ENCODE results near the gene FAM131A. TPM values are rescaled to one million over a fixed set of nuclear protein-coding genes. Genes with fewer than 3 reads are reported as not detected.

FAM131A gene
- total and polyA plus RNA-seq, 9 of the 15 experiments (the other 6 are each of a cell fraction or from before 2014, with no cell fraction given): 0.48 to 11.1 (median 4.3) TPM

DNA sequence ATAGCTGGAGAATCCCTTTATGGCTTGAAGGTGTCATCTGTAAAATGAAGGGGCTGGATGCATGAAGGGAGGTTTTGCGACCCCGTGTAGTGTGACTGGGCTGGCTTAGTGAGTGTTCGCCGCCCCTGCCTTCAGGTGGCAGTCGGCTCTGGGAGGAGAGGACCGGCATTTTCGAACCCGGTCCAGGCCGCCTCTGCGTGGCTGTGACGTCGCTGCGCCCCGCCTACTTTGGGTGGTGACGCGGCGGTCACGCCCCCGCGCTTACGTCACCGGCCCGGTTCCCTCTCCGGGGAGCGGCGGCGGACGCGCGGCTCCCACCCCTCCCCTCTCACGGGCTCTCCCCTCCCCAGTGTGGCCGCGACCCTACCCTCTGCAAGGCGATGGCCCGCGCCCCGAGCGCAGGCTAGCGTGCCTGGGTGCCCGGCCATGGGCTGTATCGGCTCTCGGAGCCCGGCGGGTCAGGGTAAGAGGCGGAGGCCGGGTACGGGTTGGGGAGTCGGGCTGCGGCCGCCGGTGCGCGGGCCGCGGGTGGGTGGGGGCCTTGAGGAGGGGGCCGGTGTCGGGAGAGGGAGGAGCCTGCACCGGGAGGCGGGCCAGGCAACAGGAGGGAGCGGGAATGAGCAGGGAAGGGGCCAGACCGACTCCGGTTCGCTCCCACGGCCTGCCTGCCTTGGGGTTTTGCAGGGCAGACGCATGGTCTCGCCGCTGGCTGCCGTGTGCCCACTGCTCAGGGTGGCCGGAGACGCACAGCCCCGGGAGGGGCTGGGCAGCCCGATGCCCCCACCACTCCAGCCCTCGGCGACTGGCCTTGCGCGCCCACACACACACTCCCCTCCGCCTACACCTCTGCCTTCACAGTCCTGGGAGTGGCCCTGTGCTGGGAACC, 1.5 kb upstream of the FAM131A start (continued):
- TF ChIP-seq, protein P1, sequence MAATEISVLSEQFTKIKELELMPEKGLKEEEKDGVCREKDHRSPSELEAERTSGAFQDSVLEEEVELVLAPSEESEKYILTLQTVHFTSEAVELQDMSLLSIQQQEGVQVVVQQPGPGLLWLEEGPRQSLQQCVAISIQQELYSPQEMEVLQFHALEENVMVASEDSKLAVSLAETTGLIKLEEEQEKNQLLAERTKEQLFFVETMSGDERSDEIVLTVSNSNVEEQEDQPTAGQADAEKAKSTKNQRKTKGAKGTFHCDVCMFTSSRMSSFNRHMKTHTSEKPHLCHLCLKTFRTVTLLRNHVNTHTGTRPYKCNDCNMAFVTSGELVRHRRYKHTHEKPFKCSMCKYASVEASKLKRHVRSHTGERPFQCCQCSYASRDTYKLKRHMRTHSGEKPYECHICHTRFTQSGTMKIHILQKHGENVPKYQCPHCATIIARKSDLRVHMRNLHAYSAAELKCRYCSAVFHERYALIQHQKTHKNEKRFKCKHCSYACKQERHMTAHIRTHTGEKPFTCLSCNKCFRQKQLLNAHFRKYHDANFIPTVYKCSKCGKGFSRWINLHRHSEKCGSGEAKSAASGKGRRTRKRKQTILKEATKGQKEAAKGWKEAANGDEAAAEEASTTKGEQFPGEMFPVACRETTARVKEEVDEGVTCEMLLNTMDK (IDR thresholded peaks at IDR 0.05; ENCODE audit: borderline replicate concordance, insufficient read depth, low read depth, low read length, poor library complexity, severe bottlenecking): no peak
- no peak for TF ChIP-seq MIER1 (IDR thresholded peaks at IDR 0.05; ENCODE audit: low read depth)
- no peak for TF ChIP-seq SIRT6 (IDR thresholded peaks at IDR 0.05; ENCODE audit: low read depth, low read length)
- TF ChIP-seq MTF1 (CRISPR knock-in tag; IDR thresholded peaks at IDR 0.05; ENCODE audit: borderline replicate concordance): no peak
- 0 out of 2 replicates have a peak, but pooled peaks have one; percentile 49 for TF ChIP-seq TARDBP (IDR thresholded peaks at IDR 0.05)
- no peak for TF ChIP-seq MAFK (IDR thresholded peaks at IDR 0.05; ENCODE audit: low read length)
- no peak for TF ChIP-seq GTF2F1 (IDR thresholded peaks at IDR 0.05; ENCODE audit: low read depth, low read length)
- TF ChIP-seq, protein P2, sequence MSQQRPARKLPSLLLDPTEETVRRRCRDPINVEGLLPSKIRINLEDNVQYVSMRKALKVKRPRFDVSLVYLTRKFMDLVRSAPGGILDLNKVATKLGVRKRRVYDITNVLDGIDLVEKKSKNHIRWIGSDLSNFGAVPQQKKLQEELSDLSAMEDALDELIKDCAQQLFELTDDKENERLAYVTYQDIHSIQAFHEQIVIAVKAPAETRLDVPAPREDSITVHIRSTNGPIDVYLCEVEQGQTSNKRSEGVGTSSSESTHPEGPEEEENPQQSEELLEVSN (IDR thresholded peaks at IDR 0.05; ENCODE audit: borderline replicate concordance in 1 of 2, extremely low read depth in 1 of 2, insufficient read depth in 1 of 2, insufficient read length in 1 of 2, low read depth in 1 of 2, low read length in 1 of 2, poor library complexity in 1 of 2, severe bottlenecking in 1 of 2): peak in 1 of 2 experiments; percentile 35
- TF ChIP-seq GATAD2A (IDR thresholded peaks at IDR 0.05): no peak
- peak; percentile 79 for TF ChIP-seq FIP1L1 (IDR thresholded peaks at IDR 0.05; ENCODE audit: low read depth, low read length, poor library complexity, severe bottlenecking)
- TF ChIP-seq NBN (IDR thresholded peaks at IDR 0.05; ENCODE audit: low read depth): no peak
- TF ChIP-seq PHTF2 (CRISPR knock-in tag; IDR thresholded peaks at IDR 0.05): no peak
- no peak for TF ChIP-seq ZNF408 (CRISPR knock-in tag; IDR thresholded peaks at IDR 0.05; ENCODE audit: low read depth)
- TF ChIP-seq ZFX (CRISPR knock-in tag; IDR thresholded peaks at IDR 0.05): peak; percentile 92
- TF ChIP-seq TGIF2 (CRISPR knock-in tag; IDR thresholded peaks at IDR 0.05): no peak
- TF ChIP-seq, protein P3, sequence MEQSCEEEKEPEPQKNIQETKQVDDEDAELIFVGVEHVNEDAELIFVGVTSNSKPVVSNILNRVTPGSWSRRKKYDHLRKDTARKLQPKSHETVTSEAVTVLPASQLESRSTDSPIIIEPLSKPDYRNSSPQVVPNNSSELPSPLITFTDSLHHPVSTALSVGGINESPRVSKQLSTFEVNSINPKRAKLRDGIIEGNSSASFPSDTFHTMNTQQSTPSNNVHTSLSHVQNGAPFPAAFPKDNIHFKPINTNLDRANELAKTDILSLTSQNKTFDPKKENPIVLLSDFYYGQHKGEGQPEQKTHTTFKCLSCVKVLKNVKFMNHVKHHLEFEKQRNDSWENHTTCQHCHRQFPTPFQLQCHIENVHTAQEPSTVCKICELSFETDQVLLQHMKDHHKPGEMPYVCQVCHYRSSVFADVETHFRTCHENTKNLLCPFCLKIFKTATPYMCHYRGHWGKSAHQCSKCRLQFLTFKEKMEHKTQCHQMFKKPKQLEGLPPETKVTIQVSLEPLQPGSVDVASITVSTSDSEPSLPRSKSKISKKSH (CRISPR knock-in tag; IDR thresholded peaks at IDR 0.05): no peak
- no peak for TF ChIP-seq PCBP2 (IDR thresholded peaks at IDR 0.05; ENCODE audit: low read depth, low read length, poor library complexity, severe bottlenecking)
- TF ChIP-seq, protein P4, sequence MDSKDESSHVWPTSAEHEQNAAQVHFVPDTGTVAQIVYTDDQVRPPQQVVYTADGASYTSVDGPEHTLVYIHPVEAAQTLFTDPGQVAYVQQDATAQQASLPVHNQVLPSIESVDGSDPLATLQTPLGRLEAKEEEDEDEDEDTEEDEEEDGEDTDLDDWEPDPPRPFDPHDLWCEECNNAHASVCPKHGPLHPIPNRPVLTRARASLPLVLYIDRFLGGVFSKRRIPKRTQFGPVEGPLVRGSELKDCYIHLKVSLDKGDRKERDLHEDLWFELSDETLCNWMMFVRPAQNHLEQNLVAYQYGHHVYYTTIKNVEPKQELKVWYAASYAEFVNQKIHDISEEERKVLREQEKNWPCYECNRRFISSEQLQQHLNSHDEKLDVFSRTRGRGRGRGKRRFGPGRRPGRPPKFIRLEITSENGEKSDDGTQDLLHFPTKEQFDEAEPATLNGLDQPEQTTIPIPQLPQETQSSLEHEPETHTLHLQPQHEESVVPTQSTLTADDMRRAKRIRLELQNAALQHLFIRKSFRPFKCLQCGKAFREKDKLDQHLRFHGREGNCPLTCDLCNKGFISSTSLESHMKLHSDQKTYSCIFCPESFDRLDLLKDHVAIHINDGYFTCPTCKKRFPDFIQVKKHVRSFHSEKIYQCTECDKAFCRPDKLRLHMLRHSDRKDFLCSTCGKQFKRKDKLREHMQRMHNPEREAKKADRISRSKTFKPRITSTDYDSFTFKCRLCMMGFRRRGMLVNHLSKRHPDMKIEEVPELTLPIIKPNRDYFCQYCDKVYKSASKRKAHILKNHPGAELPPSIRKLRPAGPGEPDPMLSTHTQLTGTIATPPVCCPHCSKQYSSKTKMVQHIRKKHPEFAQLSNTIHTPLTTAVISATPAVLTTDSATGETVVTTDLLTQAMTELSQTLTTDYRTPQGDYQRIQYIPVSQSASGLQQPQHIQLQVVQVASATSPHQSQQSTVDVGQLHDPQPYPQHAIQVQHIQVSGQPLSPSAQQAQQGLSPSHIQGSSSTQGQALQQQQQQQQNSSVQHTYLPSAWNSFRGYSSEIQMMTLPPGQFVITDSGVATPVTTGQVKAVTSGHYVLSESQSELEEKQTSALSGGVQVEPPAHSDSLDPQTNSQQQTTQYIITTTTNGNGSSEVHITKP (IDR thresholded peaks at IDR 0.05; ENCODE audit: partially characterized antibody): no peak
- no peak for TF ChIP-seq ZNF217 (CRISPR knock-in tag; IDR thresholded peaks at IDR 0.05)
